Cardiac muscle cell (in vitro differentiated cells and primary cell): ENCODE measurements around the gene TRAF3IP1. TPM values are rescaled to one million over a fixed set of nuclear protein-coding genes. Genes with fewer than 3 reads are reported as not detected.

Experiments used
- DNase-seq, 2 donors: peaks; one replicate each; pipeline versions ENCODE4 v3.0.0 to v3.0.0-alpha.2; 2010 to 2017; ENCODE audit warnings: low read depth in 1 of 2, low spot score in 1 of 2
- H3K27ac ChIP-seq: fragments of 200-600 bp; sonication (generic); 2 replicates; pipeline ENCODE4 v1.5.1; 2016
- H3K27me3 ChIP-seq: fragments of 200-600 bp; sonication (generic); 2 replicates; pipeline ENCODE4 v1.6.0; 2016; ENCODE audit warnings: control low read depth
- H3K36me3 ChIP-seq: fragments of 200-600 bp; sonication (generic); 2 replicates; pipeline ENCODE4 v1.5.1; 2016; ENCODE audit warnings: control low read depth
- H3K4me1 ChIP-seq: fragments of 200-600 bp; sonication (generic); 2 replicates; pipeline ENCODE4 v1.8.1; 2017; ENCODE audit warnings: low read depth, mild to moderate bottlenecking, mixed run types
- H3K4me3 ChIP-seq: fragments of 200-600 bp; sonication (generic); 2 replicates; pipeline ENCODE4 v1.5.1; 2016; ENCODE audit warnings: mild to moderate bottlenecking
- H3K9me3 ChIP-seq: fragments of 200-600 bp; sonication (generic); 2 replicates; pipeline ENCODE4 v1.5.1; 2017; ENCODE audit warnings: low read depth, mild to moderate bottlenecking, control low read depth
- CTCF ChIP-seq: IDR thresholded peaks from 2 replicates; pipeline ENCODE4 v1.5.1; 2012; ENCODE audit warnings: low read depth, mild to moderate bottlenecking, low read length
- polyA plus RNA-seq: library from polyadenylated mRNA; unstranded; fragments of >200 nt; fragmentation: Nextera tagmentation; extraction: Ambion mirVana; gene quantifications from 2 replicates; pipeline ENCODE4 v1.2.1, GENCODE V29; 2016
- total RNA-seq: library from RNA; depleted of rRNA; stranded (reverse); fragments of >200 nt; gene quantifications from 2 replicates; pipeline ENCODE4 v1.2.3, GENCODE V29; 2016

TRAF3IP1 gene
- total and polyA plus RNA-seq, 2 experiments from 2014 or later, result 8.3 to 12.1 TPM

GRCh38 chr2:238446371-238446770 is 126.1 kb downstream of the TRAF3IP1 start:
- no peak for DNase-seq
- H3K4me3 ChIP-seq, result no peak overlapping the region
- TF ChIP-seq CTCF, result no peak
- H3K27me3 ChIP-seq, result no peaks in the 10 kb centered on the region
- H3K36me3 ChIP-seq, result peaks cover 31% of the 10 kb centered on the region
- no peaks in the 10 kb centered on the region for H3K9me3 ChIP-seq
- no peak overlapping the region for H3K27ac ChIP-seq
- H3K4me1 ChIP-seq, result no peaks in the 10 kb centered on the region

- Histone ChIP-seq H3K36me3 (peaks cover 31% of the 10 kb centered on the region), H3K27me3 (no peaks in the 10 kb centered on the region), H3K27ac (no peak overlapping the region), H3K4me3 (no peak overlapping the region), H3K4me1 (no peaks in the 10 kb centered on the region), H3K9me3 (no peaks in the 10 kb centered on the region)
- no peak for DNase-seq
- no peak for TF ChIP-seq CTCF
Measured at GRCh38 chr2:238448031-238448955, 128.0 kb downstream of the TRAF3IP1 start.

GRCh38 chr2:238449241-238449640 is 128.9 kb downstream of the TRAF3IP1 start:
- H3K9me3 ChIP-seq, result no peaks in the 10 kb centered on the region
- H3K4me3 ChIP-seq, result no peak overlapping the region
- peaks cover 30% of the 10 kb centered on the region for H3K36me3 ChIP-seq
- H3K4me1 ChIP-seq, result no peaks in the 10 kb centered on the region
- no peak for TF ChIP-seq CTCF
- no peak for DNase-seq
- no peak overlapping the region for H3K27ac ChIP-seq
- no peaks in the 10 kb centered on the region for H3K27me3 ChIP-seq

GRCh38 chr2:238449909-238450417 is 129.6 kb downstream of the TRAF3IP1 start:
- peak in 1 of 2 donors; percentile 67 for DNase-seq
- Histone ChIP-seq H3K4me1 (no peaks in the 10 kb centered on the region), H3K27me3 (no peaks in the 10 kb centered on the region), H3K36me3 (peaks cover 27% of the 10 kb centered on the region), H3K4me3 (no peak overlapping the region), H3K27ac (no peak overlapping the region), H3K9me3 (no peaks in the 10 kb centered on the region)
- no peak for TF ChIP-seq CTCF

- Histone ChIP-seq H3K27me3 (no peaks in the 10 kb centered on the region), H3K36me3 (peaks cover 24% of the 10 kb centered on the region), H3K9me3 (no peaks in the 10 kb centered on the region), H3K27ac (no peak overlapping the region), H3K4me1 (no peaks in the 10 kb centered on the region), H3K4me3 (no peak overlapping the region)
- DNase-seq, result no peak
- no peak for TF ChIP-seq CTCF
Measured at GRCh38 chr2:238450440-238450861, 130.1 kb downstream of the TRAF3IP1 start.

Other genes with a start within 250 kb of the TRAF3IP1 start
- gene ESPNL, start 220.2 kb upstream of the TRAF3IP1 start, total RNA-seq, result 4.3 and 8.5 TPM in 2 replicates
- gene ESPNL, start 220.2 kb upstream of the TRAF3IP1 start, polyA plus RNA-seq, result 3.7 and 5.3 TPM in 2 replicates
- 25.9 and 31.7 TPM in 2 replicates for gene KLHL30, start 181.8 kb upstream of the TRAF3IP1 start, total RNA-seq
- gene KLHL30, start 181.8 kb upstream of the TRAF3IP1 start, polyA plus RNA-seq, result 6.7 and 14.1 TPM in 2 replicates
- gene ERFE, start 161.5 kb upstream of the TRAF3IP1 start, total RNA-seq, result 1.5 TPM in 1 of 2 replicates, not detected in the other
- 0.60 and 2.0 TPM in 2 replicates for gene ERFE, start 161.5 kb upstream of the TRAF3IP1 start, polyA plus RNA-seq
- 25.7 and 28.2 TPM in 2 replicates for gene ILKAP, start 116.8 kb upstream of the TRAF3IP1 start, total RNA-seq
- gene ILKAP, start 116.8 kb upstream of the TRAF3IP1 start, polyA plus RNA-seq, result 61.0 and 81.9 TPM in 2 replicates
- 8.8 and 11.9 TPM in 2 replicates for gene HES6, start 80.5 kb upstream of the TRAF3IP1 start, total RNA-seq
- gene HES6, start 80.5 kb upstream of the TRAF3IP1 start, polyA plus RNA-seq, result 6.6 and 11.2 TPM in 2 replicates
- 2.0 and 3.9 TPM in 2 replicates for gene PER2, start 31.9 kb upstream of the TRAF3IP1 start, total RNA-seq
- 1.4 and 4.6 TPM in 2 replicates for gene PER2, start 31.9 kb upstream of the TRAF3IP1 start, polyA plus RNA-seq
- 15.6 and 16.7 TPM in 2 replicates for gene ASB1, start 106.4 kb downstream of the TRAF3IP1 start, total RNA-seq
- 16.7 and 25.6 TPM in 2 replicates for gene ASB1, start 106.4 kb downstream of the TRAF3IP1 start, polyA plus RNA-seq